HEK293T (cell line): ENCODE measurements around the gene IZUMO1.
A peak's percentile ranks its signal among the peaks of the same experiment; 100 is the strongest.

Experiments
- CTCF ChIA-PET: fragments of 350-600 bp; formaldehyde crosslinking; extraction: SDS; loops from one replicate; lab custom pipeline; 2021; ENCODE audit warnings: antibody characterized with exemption, inconsistent platforms; lab: Yijun Ruan, JAX
- POLR2A ChIA-PET: fragments of 350-600 bp; formaldehyde crosslinking; extraction: SDS; loops from one replicate; lab custom pipeline; 2020; ENCODE audit warnings: antibody characterized with exemption, inconsistent platforms; lab: Yijun Ruan, JAX
- DNase-seq: peaks from one replicate; pipeline ENCODE4 v3.0.0; 2012; ENCODE audit warnings: mixed read lengths; ENCODE audit errors: extremely low spot score
- ARNT ChIP-seq: fragments of 450-650 bp; IDR thresholded peaks from 2 replicates; pipeline ENCODE4 v1.6.1; 2017; ENCODE audit warnings: mild to moderate bottlenecking
- BHLHE40 ChIP-seq: fragments of 450-650 bp; IDR thresholded peaks from 2 replicates; pipeline ENCODE4 v1.6.1; 2016; ENCODE audit warnings: mild to moderate bottlenecking, moderate library complexity, borderline replicate concordance
- CTBP1 ChIP-seq: fragments of 450-650 bp; IDR thresholded peaks from 2 replicates; pipeline ENCODE4 v1.6.1; 2016; ENCODE audit warnings: borderline replicate concordance
- ELF4 ChIP-seq: fragments of 450-650 bp; IDR thresholded peaks from 2 replicates; pipeline ENCODE4 v1.6.1; 2017; ENCODE audit warnings: antibody characterized with exemption
- FOXA1 ChIP-seq: fragments of 450-650 bp; IDR thresholded peaks from 2 replicates; pipeline ENCODE4 v1.6.1; 2016; ENCODE audit warnings: mild to moderate bottlenecking
- FOXK2 ChIP-seq: fragments of 450-650 bp; IDR thresholded peaks from 2 replicates; pipeline ENCODE4 v1.6.1; 2016; ENCODE audit warnings: mild to moderate bottlenecking
- FOXM1 ChIP-seq: fragments of 450-650 bp; IDR thresholded peaks from 2 replicates; pipeline ENCODE4 v1.6.1; 2017; ENCODE audit warnings: mild to moderate bottlenecking, borderline replicate concordance
- HDGF ChIP-seq: fragments of 450-650 bp; IDR thresholded peaks from 2 replicates; pipeline ENCODE4 v1.6.1; 2017; ENCODE audit warnings: antibody characterized with exemption, borderline replicate concordance
- L3MBTL2 ChIP-seq: fragments of 450-650 bp; conservative IDR thresholded peaks from 2 replicates; pipeline ENCODE4 v1.6.1; 2016; ENCODE audit warnings: mild to moderate bottlenecking
- LEF1 ChIP-seq: fragments of 450-650 bp; IDR thresholded peaks from 2 replicates; pipeline ENCODE4 v1.6.1; 2017; ENCODE audit warnings: mild to moderate bottlenecking, borderline replicate concordance
- NFRKB ChIP-seq: fragments of 450-650 bp; IDR thresholded peaks from 2 replicates; pipeline ENCODE4 v1.6.1; 2016; ENCODE audit warnings: mild to moderate bottlenecking, moderate library complexity
- SP1 ChIP-seq: fragments of 450-650 bp; IDR thresholded peaks from 2 replicates; pipeline ENCODE4 v1.6.1; 2017
- SUZ12 ChIP-seq: fragments of 450-650 bp; IDR thresholded peaks from 2 replicates; pipeline ENCODE4 v1.6.1; 2016; ENCODE audit warnings: mild to moderate bottlenecking
- TARDBP ChIP-seq: fragments of 450-650 bp; IDR thresholded peaks from 2 replicates; pipeline ENCODE4 v1.6.1; 2016
- ZNF384 ChIP-seq: fragments of 450-650 bp; IDR thresholded peaks from 2 replicates; pipeline ENCODE4 v1.6.1; 2016
- TF ChIP-seq, protein P1 (sequence below): fragments of 450-650 bp; IDR thresholded peaks from 2 replicates; pipeline ENCODE4 v1.6.1; 2016

IZUMO1 gene

GRCh38 chr19:48784527-48784926 lies 37.8 kb upstream of the IZUMO1 start:
- ChIA-PET CTCF (interaction anchor here (1.0 to 1.2 kb wide), 2 partner anchors 58 to 110 kb away, joined by 3 read pairs; no protein-coding TSS in a partner anchor), POLR2A (interaction anchor here (0.9 to 1.8 kb wide), 3 partner anchors 29 to 139 kb away, joined by 3 to 4 read pairs (median 4); partner anchors contain the start of gene FGF21)
- TF ChIP-seq L3MBTL2 (no peak), HDGF (no peak)
- no peak for DNase-seq

GRCh38 chr19:48780631-48781391 lies 34.1 kb upstream of the IZUMO1 start:
- no peak for DNase-seq
- POLR2A ChIA-PET, result interaction anchor here (1.1 kb wide), 1 partner anchor 42 kb away, joined by 3 read pairs; no protein-coding TSS in a partner anchor
- CTCF ChIA-PET, result interaction anchor here (0.6 kb wide), 2 partner anchors 13 kb away, joined by 3 to 5 read pairs; no protein-coding TSS in a partner anchor
- TF ChIP-seq L3MBTL2 (peak; percentile 57), CTBP1 (no peak), SUZ12 (no peak)
- TF ChIP-seq, protein P1, sequence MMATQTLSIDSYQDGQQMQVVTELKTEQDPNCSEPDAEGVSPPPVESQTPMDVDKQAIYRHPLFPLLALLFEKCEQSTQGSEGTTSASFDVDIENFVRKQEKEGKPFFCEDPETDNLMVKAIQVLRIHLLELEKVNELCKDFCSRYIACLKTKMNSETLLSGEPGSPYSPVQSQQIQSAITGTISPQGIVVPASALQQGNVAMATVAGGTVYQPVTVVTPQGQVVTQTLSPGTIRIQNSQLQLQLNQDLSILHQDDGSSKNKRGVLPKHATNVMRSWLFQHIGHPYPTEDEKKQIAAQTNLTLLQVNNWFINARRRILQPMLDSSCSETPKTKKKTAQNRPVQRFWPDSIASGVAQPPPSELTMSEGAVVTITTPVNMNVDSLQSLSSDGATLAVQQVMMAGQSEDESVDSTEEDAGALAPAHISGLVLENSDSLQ, result peak; percentile 76

- CTCF ChIA-PET, result interaction anchor here (0.6 to 0.8 kb wide), 2 partner anchors 16 to 48 kb away, joined by 4 to 6 read pairs; no protein-coding TSS in a partner anchor
- no peak for DNase-seq
- POLR2A ChIA-PET, result interaction anchor here (1.1 kb wide), 1 partner anchor 41 kb away, joined by 3 read pairs; no protein-coding TSS in a partner anchor
- TF ChIP-seq LEF1, result no peak
- TF ChIP-seq ZNF384, result no peak
- no peak for TF ChIP-seq SP1
- TF ChIP-seq FOXA1, result no peak
- no peak for TF ChIP-seq ELF4
- TF ChIP-seq FOXM1, result no peak
- TF ChIP-seq HDGF, result no peak
- TF ChIP-seq SUZ12, result no peak
- TF ChIP-seq NFRKB, result no peak
- TF ChIP-seq L3MBTL2, result no peak
- TF ChIP-seq CTBP1, result no peak
- no peak for TF ChIP-seq BHLHE40
- no peak for TF ChIP-seq TARDBP
- no peak for TF ChIP-seq ARNT
- no peak for TF ChIP-seq FOXK2
- TF ChIP-seq, protein P1, result no peak
Observed at GRCh38 chr19:48779636-48780035, 32.9 kb upstream of the IZUMO1 start.

GRCh38 chr19:48777720-48778119 lies 31.0 kb upstream of the IZUMO1 start:
- CTCF ChIA-PET, result no interaction called here
- TF ChIP-seq TARDBP (no peak), FOXA1 (no peak), FOXM1 (no peak), L3MBTL2 (no peak)
- TF ChIP-seq, protein P1, result no peak
- POLR2A ChIA-PET, result no interaction called here
- DNase-seq, result no peak

DNA sequence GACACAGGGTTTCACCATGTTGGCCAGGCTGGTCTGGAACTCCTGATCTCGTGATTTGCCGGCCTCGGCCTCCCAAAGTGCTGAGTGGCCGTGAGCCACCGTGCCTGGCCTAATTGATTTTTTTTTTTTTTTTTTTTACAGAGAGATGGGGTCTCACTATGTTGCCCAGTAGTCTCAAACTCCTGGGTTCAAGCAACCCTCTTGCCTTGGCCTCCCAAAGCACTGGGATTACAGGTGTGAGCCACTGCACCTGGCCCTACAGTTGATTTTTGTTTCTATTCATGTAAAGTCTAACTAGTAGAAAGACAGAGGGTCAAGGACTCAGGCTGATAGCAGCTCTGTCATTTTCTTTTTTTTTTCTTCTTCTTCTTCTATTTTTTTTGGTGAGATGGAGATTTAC lies 30.4 kb upstream of the IZUMO1 start:
- DNase-seq, result no peak
- ChIA-PET POLR2A (no interaction called here), CTCF (interaction anchor here (0.6 kb wide), 1 partner anchor 50 kb away, joined by 3 read pairs; no protein-coding TSS in a partner anchor)
- TF ChIP-seq ZNF384, result 0 out of 2 replicates have a peak, but pooled peaks have one; percentile 23
- no peak for TF ChIP-seq FOXM1

DNA sequence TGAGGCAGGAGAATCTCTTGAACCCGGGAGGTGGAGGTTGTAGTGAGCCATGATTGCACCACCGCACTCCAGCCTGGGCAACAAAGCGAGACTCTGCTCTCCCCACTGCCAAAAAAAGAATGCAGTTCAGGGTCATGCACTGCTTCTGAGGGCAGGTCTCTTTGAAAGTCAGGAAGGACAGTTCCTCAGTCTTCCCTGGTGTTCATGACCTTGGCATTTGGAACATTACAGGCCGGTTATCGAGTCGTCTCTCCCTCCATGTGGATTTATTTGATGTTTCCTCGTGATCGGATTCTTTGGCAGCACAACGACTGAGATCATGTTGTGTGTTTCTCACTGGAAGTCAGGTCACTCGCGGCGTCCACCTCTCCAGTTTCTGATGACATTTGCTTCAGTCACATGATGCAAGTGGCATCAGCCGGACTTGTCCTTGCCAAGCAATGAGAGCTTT lies 25.8 kb upstream of the IZUMO1 start:
- POLR2A ChIA-PET, result no interaction called here
- DNase-seq, result no peak
- CTCF ChIA-PET, result no interaction called here
- TF ChIP-seq FOXM1 (no peak), LEF1 (no peak), BHLHE40 (no peak), SUZ12 (no peak), CTBP1 (no peak), NFRKB (no peak), ELF4 (no peak), ARNT (no peak), FOXK2 (no peak), SP1 (no peak), ZNF384 (no peak), FOXA1 (no peak), L3MBTL2 (no peak), TARDBP (no peak)
- TF ChIP-seq, protein P1, result no peak
